NCI-H774 (cell line): ENCODE data around the gene ETV1.

Source experiments
- DNase-seq: peaks from one replicate; lab custom pipeline; 2025; lab: John Stamatoyannopoulos, UW

The ETV1 gene

GRCh38 chr7:13879994-13880686, 109.3 kb downstream of the ETV1 start:
- no peak for DNase-seq

- DNase-seq: no peak
Measured at GRCh38 chr7:13879143-13879542, 110.3 kb downstream of the ETV1 start.

GRCh38 chr7:13878154-13878553, 111.3 kb downstream of the ETV1 start:
- DNase-seq: no peak

DNA sequence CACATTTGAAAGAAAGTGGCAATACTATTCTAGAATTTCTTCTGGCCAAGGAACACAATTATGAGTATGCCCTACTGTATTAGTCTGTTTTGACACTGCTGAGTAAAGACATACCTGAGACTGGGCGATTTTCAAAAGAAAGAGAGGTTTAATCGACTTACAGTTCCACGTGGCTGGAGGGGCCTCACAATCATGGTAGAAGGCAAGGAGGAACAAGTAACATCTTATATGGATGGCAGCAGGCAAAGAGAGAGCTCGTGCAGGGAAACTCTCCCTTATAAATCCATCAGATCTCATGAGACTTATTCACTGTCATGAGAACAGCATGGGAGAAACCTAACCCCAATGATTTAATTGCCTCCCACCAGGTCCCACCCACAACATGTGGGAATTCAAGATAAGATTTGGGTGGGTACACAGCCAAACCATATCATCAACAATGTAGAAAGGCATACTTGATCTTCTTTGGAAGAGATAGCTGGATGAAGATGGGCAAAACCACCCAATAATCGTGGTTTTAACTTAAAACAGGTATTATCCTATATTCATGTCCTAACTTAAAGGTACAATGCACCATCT, 113.9 kb downstream of the ETV1 start:
- no peak for DNase-seq

DNA sequence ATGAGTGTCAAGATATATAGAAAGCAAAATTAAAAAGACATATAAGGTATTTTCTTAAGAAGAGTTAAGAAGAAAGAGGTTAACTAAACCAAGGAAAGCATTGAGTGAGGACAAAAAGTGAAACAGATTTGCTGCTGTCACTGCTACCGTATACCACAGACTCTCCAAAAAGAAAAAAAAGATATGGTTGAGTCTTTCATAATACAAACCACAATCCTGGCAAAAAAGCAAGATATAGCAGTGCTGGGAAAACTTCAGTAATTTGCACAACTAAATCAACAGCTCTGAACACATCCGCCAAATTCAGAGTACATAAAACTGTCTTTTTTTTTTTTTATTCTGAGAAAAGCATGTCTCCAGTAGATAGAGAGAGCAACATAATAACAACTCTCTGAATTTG, 114.7 kb downstream of the ETV1 start:
- DNase-seq: no peak

DNA sequence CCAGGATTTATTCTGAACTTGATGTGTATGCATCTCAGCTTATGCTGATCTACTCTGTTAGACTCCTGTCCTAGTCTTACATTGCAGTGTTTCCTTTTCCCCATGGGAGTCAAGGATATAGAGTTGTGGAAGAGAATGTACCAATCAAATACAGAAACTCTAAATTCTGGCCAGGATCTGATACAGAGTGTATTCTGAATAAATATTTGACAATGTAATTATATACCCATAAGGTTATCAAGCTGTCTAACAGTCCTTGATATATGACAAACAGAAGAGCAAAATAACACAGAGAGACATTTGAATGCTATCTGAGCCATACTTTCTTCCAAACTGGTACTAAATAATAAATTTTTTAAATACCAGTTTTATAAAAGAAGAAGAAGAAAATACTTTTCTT, 116.8 kb downstream of the ETV1 start:
- no peak for DNase-seq

- DNase-seq: no peak
Measured at GRCh38 chr7:13871008-13871407, 118.5 kb downstream of the ETV1 start.

GRCh38 chr7:13860734-13861133, 128.7 kb downstream of the ETV1 start:
- DNase-seq: no peak

DNA sequence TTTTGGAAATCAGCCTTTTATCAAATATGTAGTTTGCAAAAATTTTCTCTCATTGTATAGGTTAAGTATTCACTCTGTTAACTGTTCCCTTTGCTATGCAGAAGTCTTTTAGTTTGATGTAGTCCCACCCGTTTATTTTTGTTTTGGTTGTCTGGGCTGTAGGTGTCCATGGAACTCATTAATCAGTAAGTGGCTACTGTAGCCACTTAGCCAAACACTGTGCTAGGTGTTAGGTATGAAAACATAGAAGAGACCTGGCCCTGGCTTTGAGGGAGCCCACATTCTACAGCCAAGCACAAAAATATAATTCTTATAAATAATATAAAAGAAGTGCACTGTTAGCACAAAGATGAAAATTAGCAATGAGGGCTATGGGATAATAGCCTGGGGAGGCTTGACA, 133.5 kb downstream of the ETV1 start:
- no peak for DNase-seq

DNA sequence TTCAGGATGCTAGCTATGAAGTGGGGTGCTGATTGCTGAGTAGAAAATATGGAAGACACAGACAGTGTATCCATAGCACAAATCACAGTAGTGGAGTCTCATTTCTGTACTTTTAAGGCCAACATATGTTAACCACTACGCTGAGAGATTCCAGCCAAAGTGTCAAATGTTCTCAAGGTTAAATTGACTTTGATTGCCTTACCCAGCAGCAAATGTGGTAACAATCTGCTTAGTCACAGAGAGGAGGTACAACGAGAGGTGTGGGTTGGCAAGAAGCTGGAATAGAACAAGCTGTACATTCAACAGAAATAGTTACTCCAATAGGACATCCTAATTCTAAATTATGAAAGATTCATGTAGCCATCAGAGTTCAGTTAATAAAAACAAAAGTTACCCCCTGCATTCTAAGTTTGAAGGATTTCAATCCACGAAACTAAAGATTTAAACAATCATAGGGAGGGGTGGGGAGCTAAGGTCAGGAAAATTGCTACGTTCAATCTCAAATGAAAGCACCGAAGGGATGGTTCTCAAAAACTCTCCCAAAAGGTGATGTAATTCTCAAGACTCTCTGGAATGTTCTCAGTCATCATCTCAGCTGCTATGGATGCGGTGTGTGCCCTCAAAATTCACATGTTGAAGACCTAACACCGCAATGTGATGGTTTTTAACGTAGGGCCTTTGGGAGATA, 137.0 kb downstream of the ETV1 start:
- DNase-seq: no peak

DNA sequence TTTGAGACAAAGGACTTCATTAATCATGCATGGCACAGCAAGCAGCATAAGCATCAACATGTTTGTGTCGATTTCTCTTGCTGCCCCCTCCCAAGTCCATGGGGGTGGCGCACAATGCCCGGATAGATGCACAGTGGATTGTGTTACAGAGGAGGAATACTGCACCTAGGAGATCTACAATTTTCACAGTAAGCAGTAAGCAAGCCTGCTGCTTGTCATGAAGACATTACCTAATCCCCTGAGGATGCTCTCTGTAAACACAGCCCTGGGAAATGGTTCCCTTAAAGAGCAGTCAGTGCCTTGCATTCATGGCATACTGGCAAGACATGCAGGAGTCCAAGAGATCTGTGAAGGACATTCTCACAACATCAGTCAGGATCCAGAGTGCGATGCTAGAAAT, 137.7 kb downstream of the ETV1 start:
- DNase-seq: no peak

- DNase-seq: peak; percentile 12
Measured at GRCh38 chr7:13850185-13850752, 139.2 kb downstream of the ETV1 start.

GRCh38 chr7:13849163-13849892, 140.1 kb downstream of the ETV1 start:
- DNase-seq: no peak

DNA sequence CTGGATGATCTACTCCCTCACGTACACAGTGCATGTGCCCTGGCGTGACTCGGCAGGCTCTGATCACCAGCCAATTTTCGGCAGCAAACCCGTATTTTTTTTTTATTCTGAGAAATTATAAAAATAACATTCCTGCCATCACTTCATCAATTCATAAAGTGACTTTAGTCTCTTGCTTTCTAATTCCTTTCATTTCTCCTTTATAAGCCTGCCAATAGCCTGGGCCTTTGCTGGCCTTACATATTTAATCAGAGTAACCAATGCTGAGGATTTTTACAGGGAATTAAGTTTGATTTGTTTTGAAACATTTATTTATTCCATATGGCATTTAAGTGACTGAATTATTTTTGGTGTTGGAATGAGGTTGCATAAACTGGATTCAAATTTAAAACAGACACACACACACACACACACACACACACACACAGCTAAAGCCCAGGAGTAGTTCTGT, 140.8 kb downstream of the ETV1 start:
- no peak for DNase-seq

GRCh38 chr7:13846386-13846785, 143.1 kb downstream of the ETV1 start:
- no peak for DNase-seq

DNA sequence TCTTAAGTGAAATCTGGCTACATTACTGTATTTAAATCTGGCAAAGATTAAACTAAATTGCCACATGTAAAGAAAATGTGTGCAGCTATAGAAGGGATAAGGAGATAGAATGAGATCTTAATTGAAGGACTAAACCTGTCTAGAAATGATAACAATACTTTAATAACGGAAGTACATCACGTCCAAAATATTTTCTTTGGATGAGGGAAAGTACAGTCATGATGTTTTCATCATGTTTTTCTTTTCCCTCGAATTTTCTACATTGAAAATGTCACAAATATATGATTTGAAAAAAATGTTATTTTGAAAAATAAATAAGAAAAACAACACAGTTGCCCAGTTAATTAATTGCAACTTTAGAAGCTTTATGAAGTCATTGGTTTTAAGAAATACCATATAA, 143.9 kb downstream of the ETV1 start:
- DNase-seq: no peak

GRCh38 chr7:13844954-13845353, 144.5 kb downstream of the ETV1 start:
- no peak for DNase-seq

- DNase-seq: no peak
Measured at GRCh38 chr7:13841284-13841683, 148.2 kb downstream of the ETV1 start.
